GM11168 (cell line): Measurements from ENCODE around the gene ZMYM5.
"Not testable (repeated sequence)": the region's sequence is repeated elsewhere in the genome, so short reads cannot be mapped to it uniquely, and the experiment has no call there.

Source experiments
- in situ Hi-C: fragments of 300-500 bp; cut with MboI; formaldehyde crosslinking; loops from one replicate; pipeline ENCODE4 v1.12.0; 2022; ENCODE audit warnings: low sequenced_read_pairs; ENCODE audit not compliant: unreplicated experiment

ZMYM5 gene

GRCh38 chr13:19834704-19835103, 28.7 kb downstream of the ZMYM5 start:
- in situ Hi-C loops = no loop called here

GRCh38 chr13:19822673-19823072, 40.8 kb downstream of the ZMYM5 start:
- in situ Hi-C loops = no loop called here

- in situ Hi-C loops = no loop called here
Measured at GRCh38 chr13:19818223-19818842, 45.1 kb downstream of the ZMYM5 start.

- in situ Hi-C loops = no loop called here
Measured at GRCh38 chr13:19817510-19818158, 45.8 kb downstream of the ZMYM5 start.

- in situ Hi-C loops = no loop called here
Measured at GRCh38 chr13:19817106-19817505, 46.3 kb downstream of the ZMYM5 start.

- in situ Hi-C loops = not testable (repeated sequence)
Measured at GRCh38 chr13:19815842-19816241, 47.6 kb downstream of the ZMYM5 start.

GRCh38 chr13:19810996-19811881, 52.2 kb downstream of the ZMYM5 start:
- in situ Hi-C loops = no loop called here

- in situ Hi-C loops = no loop called here
Measured at GRCh38 chr13:19810151-19810550, 53.3 kb downstream of the ZMYM5 start.

GRCh38 chr13:19805765-19806164, 57.7 kb downstream of the ZMYM5 start:
- in situ Hi-C loops = no loop called here

- in situ Hi-C loops = no loop called here
Measured at GRCh38 chr13:19795956-19796355, 67.5 kb downstream of the ZMYM5 start.

GRCh38 chr13:19794631-19795030, 68.8 kb downstream of the ZMYM5 start:
- in situ Hi-C loops = no loop called here

GRCh38 chr13:19791953-19792537, 71.4 kb downstream of the ZMYM5 start:
- in situ Hi-C loops = no loop called here

- in situ Hi-C loops = not testable (repeated sequence)
Measured at GRCh38 chr13:19782727-19783682, 80.4 kb downstream of the ZMYM5 start, which contains the start of gene PSPC1. TSS of gene PSPC1 (minus strand) at chr13:19782945. CDS start at chr13:19782757, 188 bp downstream.

GRCh38 chr13:19782049-19782726, 81.3 kb downstream of the ZMYM5 start:
- in situ Hi-C loops = no loop called here

- in situ Hi-C loops = no loop called here
Measured at GRCh38 chr13:19781526-19781925, 81.9 kb downstream of the ZMYM5 start.

GRCh38 chr13:19780753-19781418, 82.6 kb downstream of the ZMYM5 start:
- in situ Hi-C loops = not testable (repeated sequence)
